HepG2 (cell line): ENCODE measurements around the gene GATC. TPM values are rescaled to one million over a fixed set of nuclear protein-coding genes. Genes with fewer than 3 reads are reported as not detected.

Experiments used
- ATAC-seq: fragments of 200-7000 bp; cut with Tn5 transposase; 3 replicates; pipeline ENCODE4 v1.9.1; 2020; ENCODE audit warnings: mild to moderate bottlenecking, moderate library complexity
- BruUV-seq: library from RNA; stranded (reverse); fragments of 400-500 nt; replicated peaks from 2 replicates; lab custom pipeline; 2021; lab: Mats Ljungman, UMichigan
- CTCF ChIA-PET: fragments of 300-600 bp; formaldehyde crosslinking; extraction: SDS; loops from one replicate; lab custom pipeline; 2021; ENCODE audit warnings: low total read pairs, inconsistent platforms, low intra/inter-chr PET ratio; lab: Yijun Ruan, JAX
- POLR2A ChIA-PET: fragments of 350-600 bp; sonication (Branson Sonifier 250); formaldehyde crosslinking; loops from one replicate; lab custom pipeline; 2020; ENCODE audit warnings: antibody characterized with exemption, inconsistent platforms; lab: Yijun Ruan, JAX
- DNase-seq: peaks from one replicate; pipeline ENCODE4 v3.0.0-alpha.2; 2015; ENCODE audit warnings: low spot score
- FAIRE-seq: peaks from 3 replicates; lab custom pipeline; 2011; peaks lifted over from hg19 to GRCh38; lab: Jason Lieb, UNC
- H2AFZ ChIP-seq: one replicate; pipeline ENCODE4 v1.6.1; 2011; ENCODE audit warnings: low read length, inconsistent platforms
- H3K27ac ChIP-seq: fragments of 300-600 bp; 3 replicates; pipeline ENCODE4 v1.8.0; 2011; ENCODE audit warnings: mixed run types, mild to moderate bottlenecking, mixed read lengths, low read length, inconsistent platforms; ENCODE audit not compliant: insufficient read depth; ENCODE audit errors: extremely low read length
- H3K27me3 ChIP-seq, 2 experiments: fragments of 200-600 bp in 1 of 2; 2 replicates in 1 of 2; 3 replicates in 1 of 2; pipeline versions ENCODE4 v1.6.0 to v1.8.0; 2011; ENCODE audit warnings: low read length in 2 of 2, mild to moderate bottlenecking in 2 of 2, moderate library complexity in 2 of 2, inconsistent platforms in 1 of 2; ENCODE audit not compliant: insufficient read depth in 2 of 2, control insufficient read depth in 1 of 2
- H3K36me3 ChIP-seq, 2 experiments: fragments of 200-600 bp in 1 of 2; replicated peaks in 1 of 2; 2 replicates in 1 of 2; 3 replicates in 1 of 2; pipeline versions ENCODE4 v1.5.1 to v1.8.0; 2011; ENCODE audit warnings: low read length in 2 of 2, inconsistent platforms in 1 of 2; ENCODE audit not compliant: insufficient read depth in 2 of 2, control insufficient read depth in 1 of 2
- H3K4me1 ChIP-seq: 2 replicates; pipeline ENCODE4 v1.5.1; 2012; ENCODE audit warnings: low read length, inconsistent platforms; ENCODE audit not compliant: insufficient read depth
- H3K4me2 ChIP-seq: 2 replicates; pipeline ENCODE4 v1.6.0; 2011; ENCODE audit warnings: low read depth, low read length, inconsistent platforms
- H3K4me3 ChIP-seq, 3 experiments: fragments of 200-600 bp in 1 of 3; sonication (generic), shearing (Covaris generic) in 1 of 3; replicated peaks in 1 of 3; 2 replicates each; pipeline ENCODE4 v1.5.1; 2011 to 2016; ENCODE audit warnings: low read length in 3 of 3, inconsistent platforms in 2 of 3, low read depth in 2 of 3, mild to moderate bottlenecking in 2 of 3, control low read depth in 1 of 3, mixed read lengths in 1 of 3; ENCODE audit not compliant: insufficient read depth in 1 of 3
- H3K79me2 ChIP-seq: one replicate; pipeline ENCODE4 v1.6.1; 2011; ENCODE audit warnings: low read length, inconsistent platforms; ENCODE audit not compliant: insufficient read depth
- H3K9ac ChIP-seq: 2 replicates; pipeline ENCODE4 v1.6.0; 2011; ENCODE audit warnings: mild to moderate bottlenecking, low read depth, low read length, inconsistent platforms; ENCODE audit not compliant: insufficient read depth
- H3K9me3 ChIP-seq: 2 replicates; pipeline ENCODE4 v1.5.1; 2012; ENCODE audit warnings: mild to moderate bottlenecking, low read length
- H4K20me1 ChIP-seq: 2 replicates; pipeline ENCODE4 v1.6.0; 2011; ENCODE audit warnings: inconsistent platforms, mild to moderate bottlenecking, low read length, moderate library complexity; ENCODE audit not compliant: insufficient read depth
- HNRNPLL ChIP-seq: fragments of 200-400 bp; formaldehyde crosslinking; IDR thresholded peaks from 2 replicates; pipeline ENCODE4 v1.6.1; 2017; ENCODE audit warnings: mild to moderate bottlenecking, low read depth, low read length; ENCODE audit not compliant: poor library complexity, severe bottlenecking
- IKZF5 ChIP-seq: IDR thresholded peaks from 2 replicates; pipeline ENCODE4 v1.6.1; 2018; ENCODE audit warnings: missing genetic modification reagents, mild to moderate bottlenecking, missing compliant biosample characterization
- KLF16 ChIP-seq, 2 experiments: sonication (generic) in 1 of 2; formaldehyde crosslinking in 1 of 2; IDR thresholded peaks; 2 replicates each; pipeline versions ENCODE4 v1.6.1 to v1.8.0; 2016 to 2023; ENCODE audit warnings: missing genetic modification reagents in 2 of 2, missing compliant biosample characterization in 1 of 2
- ZNF235 ChIP-seq: sonication (generic); formaldehyde crosslinking; IDR thresholded peaks from 2 replicates; pipeline ENCODE4 v1.8.1; 2023; ENCODE audit warnings: mild to moderate bottlenecking, missing genetic modification reagents, borderline replicate concordance
- ZNF446 ChIP-seq: sonication (generic); formaldehyde crosslinking; IDR thresholded peaks from 2 replicates; pipeline ENCODE4 v1.5.0; 2020; ENCODE audit warnings: mild to moderate bottlenecking, missing genetic modification reagents
- ZNF589 ChIP-seq: sonication (generic); formaldehyde crosslinking; conservative IDR thresholded peaks from 2 replicates; pipeline ENCODE4 v1.8.0; 2022; ENCODE audit warnings: mild to moderate bottlenecking, moderate library complexity, missing genetic modification reagents
- ZSCAN21 ChIP-seq: sonication (generic); formaldehyde crosslinking; IDR thresholded peaks from 2 replicates; pipeline ENCODE4 v1.8.0; 2022; ENCODE audit warnings: mild to moderate bottlenecking, missing genetic modification reagents, moderate library complexity, borderline replicate concordance
- WGBS: methylation state at CpG from one replicate; pipeline ENCODE4 v1.1.6; 2017; ENCODE audit warnings: low lambda C conversion rate; 5-methylcytosine and 5-hydroxymethylcytosine counted together
- in situ Hi-C: cut with HindIII; loops from 2 replicates; pipeline ENCODE4 v1.10.0; 2017; ENCODE audit warnings: low pct_unique_long_range_greater_than_20kb; ENCODE audit not compliant: extremely low pct_ligation_motif_present
- intact Hi-C: fragments of 100-400 bp; cut with micrococcal nuclease; formaldehyde crosslinking; loops from one replicate; pipeline ENCODE4 v1.10.0; 2022; ENCODE audit not compliant: unreplicated experiment
- polyA plus RNA-seq, 8 experiments: library from polyadenylated mRNA; depleted of rRNA in 3 of 8; stranded (reverse) in 7 of 8; unstranded in 1 of 8; fragments of >200 nt; fragmentation: Illumina TruSeq in 4 of 8; extraction: Trizol in 4 of 8; gene quantifications; 2 replicates each; pipeline versions ENCODE4 v1.2.1 to v1.2.3, GENCODE V29; 2011 to 2016; ENCODE audit warnings: low read depth in 4 of 8, missing spikeins in 1 of 8, mixed read lengths in 1 of 8; ENCODE audit not compliant: insufficient read depth in 1 of 8
- total RNA-seq, 5 experiments: library from RNA; depleted of rRNA; stranded (reverse); fragments of >200 nt; fragmentation: Illumina TruSeq; extraction: Trizol; gene quantifications; 2 replicates each; pipeline ENCODE4 v1.2.3, GENCODE V29; 2016; ENCODE audit warnings: low read depth in 1 of 5

Gene GATC
- total and polyA plus RNA-seq, 2 of the 13 experiments (the other 11 are each of a cell fraction or from before 2014, with no cell fraction given): 17.7 to 29.7 TPM

GRCh38 chr12:120425797-120426196 is 20.4 kb upstream of the GATC start:
- Histone ChIP-seq H2AFZ (no peak overlapping the region), H4K20me1 (no peaks in the 10 kb centered on the region), H3K79me2 (no peaks in the 10 kb centered on the region), H3K4me3 (no peak overlapping the region), H3K9ac (no peak overlapping the region), H3K9me3 (no peaks in the 10 kb centered on the region), H3K27me3 (no peaks in the 10 kb centered on the region), H3K4me1 (peaks cover 8% of the 10 kb centered on the region), H3K4me2 (no peak overlapping the region), H3K36me3 (no peaks in the 10 kb centered on the region), H3K27ac (no peak overlapping the region)
- DNase-seq (no peak), FAIRE-seq (no peak), ATAC-seq (no peak)
- intact Hi-C loops (no loop called here), in situ Hi-C loops (no loop called here)
- ChIA-PET CTCF (no interaction called here), POLR2A (no interaction called here)
- no peak for TF ChIP-seq IKZF5 (CRISPR knock-in tag)
- no peak for TF ChIP-seq ZNF446
- TF ChIP-seq ZNF589 (CRISPR knock-in tag): no peak
- TF ChIP-seq HNRNPLL: no peak
- no peak for TF ChIP-seq ZSCAN21 (CRISPR knock-in tag)
- TF ChIP-seq ZNF235 (CRISPR knock-in tag): no peak
- TF ChIP-seq KLF16 (CRISPR knock-in tag; IDR thresholded peaks at IDR 0.05): no peak
- WGBS: 30% methylated on average over 3 of the region's 3 CpGs
- no TSS peak for BruUV-seq
